Aorta (tissue), 5 donors: Measurements from ENCODE around the gene SLC18A2. TPM values are rescaled to one million over a fixed set of nuclear protein-coding genes. Genes with fewer than 3 reads are reported as not detected.

ENCODE experiments used
- ATAC-seq: fragments of 200-7000 bp; cut with Tn5 transposase; one replicate; pipeline ENCODE4 v1.9.1; 2022; ENCODE audit warnings: moderate library complexity; ENCODE audit not compliant: low FRiP score
- DNase-seq, 2 donors: peaks; one replicate each; pipeline ENCODE4 v3.0.0-alpha.2; 2020
- H3K27ac ChIP-seq, 2 donors: one replicate each; pipeline ENCODE4 v1.5.1; 2013; ENCODE audit warnings: low read length in 2 of 2, mild to moderate bottlenecking in 2 of 2, moderate library complexity in 2 of 2, control low read depth in 1 of 2, inconsistent platforms in 1 of 2, low read depth in 1 of 2
- H3K27me3 ChIP-seq, 2 donors: one replicate each; pipeline ENCODE4 v1.6.1; 2013; ENCODE audit warnings: control low read depth in 1 of 2, low read length in 1 of 2, mild to moderate bottlenecking in 1 of 2, moderate library complexity in 1 of 2; ENCODE audit not compliant: insufficient read depth in 2 of 2, control insufficient read depth in 1 of 2
- H3K36me3 ChIP-seq, 2 donors: one replicate each; pipeline ENCODE4 v1.6.1; 2013; ENCODE audit warnings: control low read depth in 1 of 2, low read length in 1 of 2, mild to moderate bottlenecking in 1 of 2; ENCODE audit not compliant: insufficient read depth in 2 of 2, control insufficient read depth in 1 of 2
- H3K4me1 ChIP-seq, 2 donors: one replicate each; pipeline ENCODE4 v1.6.1; 2013; ENCODE audit warnings: low read length in 2 of 2, control low read depth in 1 of 2, mild to moderate bottlenecking in 1 of 2, moderate library complexity in 1 of 2; ENCODE audit not compliant: insufficient read depth in 2 of 2, control insufficient read depth in 1 of 2
- H3K4me3 ChIP-seq, 2 donors: one replicate each; pipeline ENCODE4 v1.5.1; 2013; ENCODE audit warnings: low read length in 2 of 2, control low read depth in 1 of 2, mild to moderate bottlenecking in 1 of 2
- H3K9me3 ChIP-seq: one replicate; pipeline ENCODE4 v1.6.1; 2013; ENCODE audit warnings: mild to moderate bottlenecking, low read length; ENCODE audit not compliant: control insufficient read depth
- WGBS, 2 donors: extraction: QIAGEN DNeasy Blood & Tissue Kit; methylation state at CpG; one replicate each; pipeline ENCODE4 v1.1.7; 2013; 5-methylcytosine and 5-hydroxymethylcytosine counted together
- intact Hi-C, 2 donors: fragments of 100-400 bp; cut with DNase I; formaldehyde crosslinking; loops; one replicate each; pipeline versions ENCODE4 v1.14.2 to v1.15.0; 2022
- polyA plus RNA-seq, 2 donors: library from polyadenylated mRNA; stranded (reverse); fragments of 200-250 nt; gene quantifications; one replicate each; pipeline ENCODE4 v1.2.3, GENCODE V29; 2013
- total RNA-seq, 2 donors: library from RNA; stranded (reverse); fragmentation: NEBNext Ultra II Directional; extraction: Animal tissue kit (Norgen Biotek cat#: 25700); gene quantifications; one replicate each; pipeline ENCODE4 v1.2.1, GENCODE V29; 2021
- donor health status: healthy with polysubstance abuse.
- donor health status: Bipolar disorder and iron deficiency.
- donor health status: DM: no; HTN: no; CAD: no.
- donor health status: DM: no; HTN: no; CAD: no.
- donor health status: DM: yes; HTN: yes; CAD: no.

The SLC18A2 gene
- total and polyA plus RNA-seq, 4 donors: 0.08 to 2.8 (median 0.32) TPM

GRCh38 chr10:117306674-117307073 lies 65.8 kb downstream of the SLC18A2 start:
- no peaks in the 10 kb centered on the region for H3K9me3 ChIP-seq
- H3K4me1 ChIP-seq: no peaks in the 10 kb centered on the region
- no peaks in the 10 kb centered on the region for H3K27me3 ChIP-seq
- no peak overlapping the region for H3K4me3 ChIP-seq
- no peaks in the 10 kb centered on the region for H3K36me3 ChIP-seq
- intact Hi-C loops: no loop called here
- H3K27ac ChIP-seq: no peak overlapping the region
- ATAC-seq: no peak
- no peak for DNase-seq

DNA sequence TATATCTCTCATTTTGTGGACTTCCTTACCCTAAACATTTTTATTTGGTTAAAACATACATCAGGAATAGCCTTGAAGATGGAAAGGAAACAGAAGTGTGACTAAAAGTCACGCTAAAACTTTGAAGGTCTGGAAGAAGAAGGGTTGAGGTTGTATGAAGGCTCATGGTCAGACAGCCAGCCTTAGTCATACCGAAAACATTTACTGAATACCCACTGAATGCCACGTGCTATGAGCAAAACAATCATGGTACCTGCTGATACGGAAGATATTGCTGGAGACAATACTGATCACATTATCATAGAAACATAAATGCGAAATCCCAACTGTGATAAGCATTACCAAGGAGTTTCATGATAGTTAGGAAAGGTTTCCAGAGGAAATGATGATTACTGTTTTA lies 70.3 kb downstream of the SLC18A2 start:
- no peak for DNase-seq
- Histone ChIP-seq H3K4me1 (no peaks in the 10 kb centered on the region), H3K4me3 (no peak overlapping the region), H3K27ac (no peak overlapping the region), H3K27me3 (no peaks in the 10 kb centered on the region), H3K9me3 (no peaks in the 10 kb centered on the region), H3K36me3 (peaks cover 0 to 3% of the 10 kb centered on the region in 2 donors)
- ATAC-seq: no peak
- WGBS, 2 donors: 97% methylated on average over 5 of the region's 5 CpGs
- intact Hi-C loops: no loop called here

GRCh38 chr10:117312430-117312829 lies 71.5 kb downstream of the SLC18A2 start:
- Histone ChIP-seq H3K27me3 (no peaks in the 10 kb centered on the region), H3K4me3 (no peak overlapping the region), H3K9me3 (no peaks in the 10 kb centered on the region), H3K4me1 (no peaks in the 10 kb centered on the region), H3K36me3 (peaks cover 0 to 3% of the 10 kb centered on the region in 2 donors), H3K27ac (no peak overlapping the region)
- WGBS, 2 donors: 96 to 99% methylated on average over 4 of the region's 4 CpGs
- ATAC-seq (no peak), DNase-seq (no peak)
- intact Hi-C loops: loop anchor here in 1 of 2 donors (2.0 kb wide), 1 partner anchor 36 kb away; no protein-coding TSS in a partner anchor

- Histone ChIP-seq H3K9me3 (no peaks in the 10 kb centered on the region), H3K4me1 (no peaks in the 10 kb centered on the region), H3K4me3 (no peak overlapping the region), H3K36me3 (peaks cover 0 to 3% of the 10 kb centered on the region in 2 donors), H3K27ac (no peak overlapping the region), H3K27me3 (no peaks in the 10 kb centered on the region)
- DNase-seq (no peak), ATAC-seq (no peak)
- intact Hi-C loops: loop anchor here in 1 of 2 donors (2.0 kb wide), 1 partner anchor 35 kb away; no protein-coding TSS in a partner anchor
- WGBS, 2 donors: 98 to 100% methylated on average over 1 of the region's 1 CpG
Measured at GRCh38 chr10:117313641-117314040, 72.7 kb downstream of the SLC18A2 start.

GRCh38 chr10:117316701-117317100 lies 75.8 kb downstream of the SLC18A2 start:
- no peaks in the 10 kb centered on the region for H3K4me1 ChIP-seq
- H3K9me3 ChIP-seq: no peaks in the 10 kb centered on the region
- H3K36me3 ChIP-seq: peaks cover 0 to 3% of the 10 kb centered on the region in 2 donors
- WGBS, 2 donors: 94 to 95% methylated on average over 2 of the region's 2 CpGs
- DNase-seq: no peak
- ATAC-seq: no peak
- H3K27me3 ChIP-seq: no peaks in the 10 kb centered on the region
- H3K27ac ChIP-seq: no peak overlapping the region
- no peak overlapping the region for H3K4me3 ChIP-seq
- intact Hi-C loops: no loop called here

DNA sequence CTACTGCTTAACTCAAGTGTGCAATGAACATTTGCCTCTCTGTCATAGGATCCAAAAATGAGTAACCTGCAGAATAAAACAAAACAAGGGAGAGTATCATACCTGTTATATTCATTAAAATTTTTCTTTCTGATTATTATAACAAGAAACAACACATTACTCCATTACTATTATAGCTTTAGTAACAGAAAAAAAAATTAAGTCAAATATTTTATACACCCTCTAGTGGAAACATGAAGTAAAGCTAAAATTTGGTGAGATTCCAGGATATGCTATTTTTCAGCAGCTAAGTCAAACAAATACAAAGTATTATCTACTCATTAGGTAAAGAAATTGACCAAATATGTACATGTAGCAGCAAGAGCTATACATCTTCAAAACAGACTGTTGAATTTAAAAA lies 78.0 kb downstream of the SLC18A2 start:
- H3K27ac ChIP-seq: no peak overlapping the region
- H3K9me3 ChIP-seq: no peaks in the 10 kb centered on the region
- H3K27me3 ChIP-seq: no peaks in the 10 kb centered on the region
- no peaks in the 10 kb centered on the region for H3K36me3 ChIP-seq
- intact Hi-C loops: no loop called here
- no peaks in the 10 kb centered on the region for H3K4me1 ChIP-seq
- H3K4me3 ChIP-seq: no peak overlapping the region
- DNase-seq (no peak), ATAC-seq (no peak)

- no peak overlapping the region for H3K4me3 ChIP-seq
- H3K27ac ChIP-seq: no peak overlapping the region
- ATAC-seq (no peak), DNase-seq (no peak)
- 89% methylated on average over 1 of the region's 1 CpG for WGBS, 2 donors
- no peaks in the 10 kb centered on the region for H3K36me3 ChIP-seq
- no peaks in the 10 kb centered on the region for H3K27me3 ChIP-seq
- H3K4me1 ChIP-seq: no peaks in the 10 kb centered on the region
- intact Hi-C loops: no loop called here
- no peaks in the 10 kb centered on the region for H3K9me3 ChIP-seq
Measured at GRCh38 chr10:117320050-117320665, 79.2 kb downstream of the SLC18A2 start.

GRCh38 chr10:117322260-117322659 lies 81.3 kb downstream of the SLC18A2 start:
- Histone ChIP-seq H3K27ac (no peak overlapping the region), H3K9me3 (no peaks in the 10 kb centered on the region), H3K4me3 (no peak overlapping the region), H3K27me3 (no peaks in the 10 kb centered on the region), H3K4me1 (peaks cover 0 to 2% of the 10 kb centered on the region in 2 donors), H3K36me3 (no peaks in the 10 kb centered on the region)
- DNase-seq (no peak), ATAC-seq (no peak)
- 72 to 76% methylated on average over 4 of the region's 4 CpGs for WGBS, 2 donors
- intact Hi-C loops: no loop called here

- Histone ChIP-seq H3K9me3 (no peaks in the 10 kb centered on the region), H3K4me1 (peaks cover 2% of the 10 kb centered on the region in 2 donors), H3K36me3 (no peaks in the 10 kb centered on the region), H3K4me3 (no peak overlapping the region), H3K27me3 (no peaks in the 10 kb centered on the region), H3K27ac (no peak overlapping the region)
- DNase-seq (no peak), ATAC-seq (no peak)
- intact Hi-C loops: no loop called here
- WGBS, 2 donors: 97% methylated on average over 2 of the region's 2 CpGs
Measured at GRCh38 chr10:117324367-117324766, 83.5 kb downstream of the SLC18A2 start.
